ENCODE data around the gene DIRAS1.

DNA sequence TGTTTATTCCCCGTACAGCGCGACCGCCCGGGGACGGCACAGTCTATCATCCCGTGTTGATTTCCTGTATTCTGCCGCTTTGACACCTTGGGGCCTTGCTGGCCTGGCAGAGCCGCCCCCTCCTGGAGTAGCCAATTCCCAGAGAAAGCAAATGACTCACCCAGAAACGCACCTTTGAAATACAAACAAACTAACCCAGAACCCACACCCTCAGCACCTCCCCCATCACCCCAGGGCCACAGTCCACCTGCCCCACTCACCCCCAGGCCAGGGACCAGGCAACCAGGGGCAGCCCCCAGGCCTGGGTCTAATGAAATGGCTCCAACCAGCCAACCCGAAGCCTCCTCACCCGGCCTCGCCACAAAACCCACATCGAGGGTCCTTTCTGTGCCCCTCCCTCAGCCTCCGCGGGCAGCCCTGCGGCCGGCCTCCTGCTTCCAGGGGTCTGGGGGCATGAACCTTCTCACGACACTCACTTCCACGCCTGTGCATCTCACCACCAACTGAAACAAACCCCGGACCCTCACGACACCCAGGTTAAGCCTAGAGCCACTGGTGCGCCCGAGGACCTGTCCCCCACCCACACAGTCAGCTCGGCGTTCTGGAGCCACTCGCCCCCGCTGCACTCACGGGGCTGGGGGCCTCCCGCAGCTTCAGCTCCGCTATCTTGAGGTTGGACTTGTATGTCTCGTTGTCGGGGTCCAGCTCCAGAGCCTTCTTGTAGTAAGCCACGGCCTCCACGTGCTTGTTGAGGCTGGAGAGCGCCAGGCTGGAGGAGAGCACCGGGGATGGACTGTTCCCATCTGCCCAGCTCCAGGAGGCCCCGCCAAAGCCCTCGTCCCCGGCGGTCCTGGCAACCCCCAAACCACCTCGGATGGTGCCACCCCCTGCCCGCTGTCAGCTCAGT, 41.0 kb upstream of the DIRAS1 start:
- TF ChIP-seq EZH2 (IDR thresholded peaks at IDR 0.05; ENCODE audit: insufficient read depth, poor library complexity, severe bottlenecking) (no peak), EZH2phosphoT487 (IDR thresholded peaks at IDR 0.05; ENCODE audit: insufficient read depth, low read depth) (no peak)
